GM12891 (cell line): ENCODE data around the gene BET1.

Experiments used
- DNase-seq: peaks from one replicate; pipeline ENCODE4 v3.0.0; 2011; ENCODE audit warnings: low spot score; ENCODE audit not compliant: insufficient read length
- FAIRE-seq: peaks from 2 replicates; lab custom pipeline; 2011; peaks lifted over from hg19 to GRCh38; lab: Jason Lieb, UNC
- PAX5 ChIP-seq: IDR thresholded peaks from 2 replicates; pipeline ENCODE4 v1.6.1; 2011; ENCODE audit warnings: low read length, moderate library complexity, mild to moderate bottlenecking; ENCODE audit not compliant: insufficient read depth, severe bottlenecking
- POLR2A ChIP-seq: IDR thresholded peaks from 2 replicates; pipeline ENCODE4 v1.6.1; 2011; ENCODE audit warnings: low read depth, low read length, control low read depth
- POLR2AphosphoS5 ChIP-seq: IDR thresholded peaks from 2 replicates; pipeline ENCODE4 v1.6.1; 2011; ENCODE audit warnings: low read depth, low read length, control low read depth
- POU2F2 ChIP-seq: IDR thresholded peaks from 2 replicates; pipeline ENCODE4 v1.6.1; 2011; ENCODE audit warnings: low read depth, mild to moderate bottlenecking, control low read depth, low read length, moderate library complexity
- SPI1 ChIP-seq: IDR thresholded peaks from 2 replicates; pipeline ENCODE4 v1.6.1; 2011; ENCODE audit warnings: low read depth, low read length, control low read depth
- TAF1 ChIP-seq: IDR thresholded peaks from 2 replicates; pipeline ENCODE4 v1.6.1; 2011; ENCODE audit warnings: low read depth, low read length, control low read depth

BET1 gene

DNA sequence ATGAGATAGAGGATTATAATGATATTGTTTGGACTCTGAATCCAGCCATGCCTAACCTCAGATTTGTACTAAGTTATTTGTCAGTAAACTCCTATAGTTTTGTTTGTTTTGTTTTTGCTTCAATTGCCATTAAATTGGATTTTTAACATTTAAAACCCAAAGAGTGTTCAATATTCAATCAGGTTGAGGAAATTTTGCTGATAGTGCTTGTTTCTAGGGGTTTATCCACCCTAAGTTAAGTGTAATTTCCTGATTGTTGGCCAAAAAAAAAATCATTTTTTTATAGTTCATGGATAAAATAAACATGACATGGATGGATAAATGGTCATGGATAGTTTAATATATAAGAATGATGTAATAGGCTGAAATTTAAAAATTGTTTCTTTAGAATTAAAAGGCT is 11.4 kb upstream of the BET1 start:
- no peak for DNase-seq
- TF ChIP-seq SPI1 (no peak), POU2F2 (no peak), POLR2A (no peak), TAF1 (no peak), PAX5 (no peak), POLR2AphosphoS5 (no peak)

GRCh38 chr7:94012746-94013145 is 8.6 kb upstream of the BET1 start:
- TF ChIP-seq POU2F2 = no peak
- TF ChIP-seq SPI1 = no peak
- no peak for TF ChIP-seq TAF1
- no peak for TF ChIP-seq POLR2AphosphoS5
- TF ChIP-seq POLR2A = no peak
- no peak for TF ChIP-seq PAX5
- DNase-seq (no peak), FAIRE-seq (no peak)

More for the DNA sequence above, 11.4 kb upstream of the BET1 start:
- FAIRE-seq = no peak

DNA sequence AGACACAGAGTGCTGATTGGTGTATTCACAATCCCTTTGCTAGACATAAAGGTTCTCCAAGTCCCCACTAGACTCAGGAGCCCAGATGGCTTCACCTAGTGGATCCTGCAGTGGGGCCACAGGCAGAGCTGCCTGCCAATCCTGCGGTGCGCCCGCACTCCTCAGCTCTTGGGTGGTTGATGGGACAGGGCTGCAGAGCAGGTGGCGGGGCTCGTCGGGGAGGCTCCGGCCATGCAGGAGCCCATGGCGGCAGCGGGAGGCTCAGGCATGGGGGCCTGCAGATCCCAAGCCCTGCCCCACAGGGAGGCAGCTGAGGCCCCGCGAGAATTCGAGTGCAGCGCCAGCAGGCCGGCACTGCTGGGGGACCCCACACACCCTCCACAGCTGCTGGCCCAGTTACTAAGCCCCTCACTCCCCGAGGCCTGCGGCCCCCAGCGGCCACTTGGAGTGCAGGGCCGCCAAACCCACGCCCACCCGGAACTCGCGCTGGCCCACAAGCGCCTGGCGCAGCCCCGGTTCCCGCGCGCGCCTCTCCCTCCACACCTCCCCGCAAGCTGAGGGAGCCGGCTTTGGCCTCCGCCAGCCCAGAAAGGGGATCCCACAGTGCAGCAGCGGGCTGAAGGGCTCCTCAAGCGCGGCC is 7.7 kb upstream of the BET1 start:
- no peak for FAIRE-seq

GRCh38 chr7:94008537-94008936 is 4.4 kb upstream of the BET1 start:
- FAIRE-seq = no peak
- DNase-seq = no peak
- TF ChIP-seq POU2F2 (no peak), PAX5 (no peak), POLR2A (no peak), SPI1 (no peak), TAF1 (no peak), POLR2AphosphoS5 (no peak)

More for the DNA sequence above, 7.7 kb upstream of the BET1 start:
- TF ChIP-seq POLR2AphosphoS5 (no peak), POU2F2 (no peak)
- no peak for DNase-seq

DNA sequence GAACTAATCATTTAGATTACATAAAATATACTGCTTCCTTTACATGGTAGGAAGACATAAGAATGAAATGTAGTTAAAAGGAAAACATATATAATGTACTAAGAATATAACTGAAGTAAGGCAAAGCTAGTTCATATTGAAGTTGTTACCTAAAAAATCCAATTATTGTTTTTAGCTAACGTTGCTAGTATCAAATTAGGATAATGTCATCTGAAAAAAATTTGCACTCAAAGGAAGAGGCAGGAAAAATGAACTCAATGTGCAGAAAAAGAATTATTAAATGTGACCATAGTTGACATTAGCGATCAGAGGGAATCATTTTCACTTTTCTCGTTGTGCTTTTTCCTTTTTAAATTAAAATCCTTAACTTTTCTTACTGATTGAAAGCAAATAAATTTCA is 1.6 kb upstream of the BET1 start:
- no peak for FAIRE-seq
- TF ChIP-seq PAX5 (no peak), POLR2AphosphoS5 (no peak), POLR2A (no peak), SPI1 (no peak), TAF1 (no peak), POU2F2 (no peak)

DNA sequence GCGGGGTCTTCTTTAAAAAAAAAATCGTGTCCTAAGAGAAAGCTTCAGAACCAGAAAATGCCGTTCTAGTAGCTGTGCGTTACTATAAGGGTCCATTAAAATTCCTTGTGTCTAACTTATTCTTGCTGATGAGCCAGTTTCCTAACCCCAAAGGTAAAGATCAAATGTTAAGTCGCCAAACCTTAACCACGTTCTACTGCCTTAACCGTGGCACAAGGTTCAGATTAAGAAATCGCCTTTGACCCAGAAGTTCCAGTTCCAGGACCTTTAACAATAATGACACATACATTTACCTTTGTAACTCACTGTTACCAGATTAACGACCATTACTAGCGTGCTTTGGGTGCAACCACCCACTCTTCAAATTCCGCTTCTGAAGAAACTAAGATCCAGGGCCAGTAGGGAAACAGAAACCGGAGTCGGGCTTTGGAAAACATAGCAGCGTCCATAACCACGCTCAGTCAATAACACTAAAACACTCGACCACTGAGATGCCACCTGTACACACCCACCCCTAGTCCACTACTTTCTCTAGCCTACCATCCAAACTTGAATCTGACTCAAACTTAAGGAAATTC is 620 bp downstream of the BET1 start:
- no peak for DNase-seq
- no peak for TF ChIP-seq SPI1
- TF ChIP-seq TAF1 = no peak
- TF ChIP-seq POLR2A = no peak
- TF ChIP-seq POLR2AphosphoS5 = no peak
- no peak for FAIRE-seq

More for the DNA sequence above, 1.6 kb upstream of the BET1 start:
- DNase-seq = no peak

DNA sequence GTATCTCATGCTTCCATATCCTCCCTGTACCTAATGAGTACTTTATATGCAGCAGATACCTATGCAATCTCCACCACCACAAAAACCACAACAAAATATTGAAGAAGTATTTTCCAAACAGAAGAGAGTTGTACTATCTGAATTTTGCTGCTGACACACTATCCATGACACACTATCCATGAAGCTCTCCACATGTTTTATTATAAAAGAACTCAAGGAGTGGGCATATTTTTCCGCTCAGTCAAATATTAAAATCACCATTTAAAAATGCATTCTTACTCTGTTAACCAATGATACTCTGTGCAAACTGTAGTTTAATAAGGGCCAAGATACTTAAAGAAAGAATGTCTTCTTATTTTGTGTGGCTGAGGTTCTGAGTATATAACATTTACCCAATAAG is 2.8 kb downstream of the BET1 start:
- DNase-seq (no peak), FAIRE-seq (no peak)
- TF ChIP-seq POLR2A (no peak), TAF1 (no peak), PAX5 (no peak), POU2F2 (no peak), SPI1 (no peak), POLR2AphosphoS5 (no peak)

GRCh38 chr7:93997868-93998267 is 6.3 kb downstream of the BET1 start:
- DNase-seq (no peak), FAIRE-seq (no peak)
- TF ChIP-seq PAX5 (no peak), POLR2A (no peak), TAF1 (no peak), POLR2AphosphoS5 (no peak), POU2F2 (no peak), SPI1 (no peak)

DNA sequence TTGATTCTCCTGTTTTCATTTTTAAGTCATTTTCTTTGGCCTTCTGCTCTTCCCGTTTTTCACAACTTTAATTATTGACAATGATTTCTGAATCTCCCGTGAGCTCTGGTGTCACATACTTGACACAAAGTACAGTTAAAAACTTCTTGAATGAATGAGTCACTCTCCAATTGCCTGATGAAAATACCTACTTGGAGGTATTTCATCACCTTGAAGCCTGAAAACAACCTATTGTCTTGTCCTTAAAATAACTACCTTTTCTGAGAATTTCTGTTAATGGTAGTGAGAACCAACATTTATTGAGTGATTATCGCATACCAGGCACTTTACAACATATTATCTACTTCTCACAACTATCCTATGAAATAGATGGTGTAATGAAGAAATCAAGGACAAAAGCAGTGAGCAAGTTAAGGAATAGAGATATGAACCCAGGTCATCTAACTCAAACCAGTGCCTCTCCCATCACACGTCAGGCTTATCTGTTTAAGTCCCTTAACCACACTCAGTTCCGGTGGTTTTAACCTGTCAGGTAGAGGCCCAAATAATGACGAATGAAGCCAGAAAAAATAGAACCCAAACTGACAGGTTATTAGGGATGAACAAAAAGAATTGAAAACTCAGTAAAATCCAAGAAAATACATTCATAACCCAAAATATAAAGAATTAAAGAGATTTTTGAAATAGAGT is 11.6 kb downstream of the BET1 start:
- DNase-seq (no peak), FAIRE-seq (no peak)
- TF ChIP-seq POLR2A = no peak

GRCh38 chr7:93987297-93987696 is 16.9 kb downstream of the BET1 start:
- DNase-seq = no peak
- no peak for FAIRE-seq
- TF ChIP-seq POU2F2 = no peak
- no peak for TF ChIP-seq POLR2A
- no peak for TF ChIP-seq POLR2AphosphoS5
- no peak for TF ChIP-seq TAF1
- TF ChIP-seq SPI1 = no peak
- TF ChIP-seq PAX5 = no peak
